ENCODE results near the gene MINDY4. TPM values are rescaled to one million over a fixed set of nuclear protein-coding genes. Genes with fewer than 3 reads are reported as not detected.

The MINDY4 gene
- total and polyA plus RNA-seq, 2 of the 8 experiments (the other 6 are each of a cell fraction or from before 2014, with no cell fraction given), result 1.3 to 3.6 TPM

DNA sequence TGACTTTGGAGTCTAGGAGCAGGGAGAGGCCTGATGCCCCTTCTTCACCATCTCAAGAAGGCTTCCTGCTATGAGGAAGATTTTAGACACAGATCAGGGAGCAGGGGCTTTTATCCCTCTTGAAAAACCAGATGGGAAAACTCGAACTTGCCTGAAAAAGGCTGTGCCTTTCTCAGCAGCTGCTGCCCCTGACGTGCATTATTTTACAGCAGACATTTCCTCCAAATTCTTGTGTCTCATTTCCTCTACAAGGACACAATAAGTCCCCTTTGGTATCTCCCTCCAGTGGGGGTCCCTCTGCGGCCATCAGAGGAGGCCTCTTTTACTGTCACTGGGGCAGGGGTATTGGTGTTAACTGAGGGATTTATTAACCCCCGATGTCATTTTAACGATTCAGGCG lies 102.4 kb downstream of the MINDY4 start (continued):
- TF ChIP-seq, protein P1, sequence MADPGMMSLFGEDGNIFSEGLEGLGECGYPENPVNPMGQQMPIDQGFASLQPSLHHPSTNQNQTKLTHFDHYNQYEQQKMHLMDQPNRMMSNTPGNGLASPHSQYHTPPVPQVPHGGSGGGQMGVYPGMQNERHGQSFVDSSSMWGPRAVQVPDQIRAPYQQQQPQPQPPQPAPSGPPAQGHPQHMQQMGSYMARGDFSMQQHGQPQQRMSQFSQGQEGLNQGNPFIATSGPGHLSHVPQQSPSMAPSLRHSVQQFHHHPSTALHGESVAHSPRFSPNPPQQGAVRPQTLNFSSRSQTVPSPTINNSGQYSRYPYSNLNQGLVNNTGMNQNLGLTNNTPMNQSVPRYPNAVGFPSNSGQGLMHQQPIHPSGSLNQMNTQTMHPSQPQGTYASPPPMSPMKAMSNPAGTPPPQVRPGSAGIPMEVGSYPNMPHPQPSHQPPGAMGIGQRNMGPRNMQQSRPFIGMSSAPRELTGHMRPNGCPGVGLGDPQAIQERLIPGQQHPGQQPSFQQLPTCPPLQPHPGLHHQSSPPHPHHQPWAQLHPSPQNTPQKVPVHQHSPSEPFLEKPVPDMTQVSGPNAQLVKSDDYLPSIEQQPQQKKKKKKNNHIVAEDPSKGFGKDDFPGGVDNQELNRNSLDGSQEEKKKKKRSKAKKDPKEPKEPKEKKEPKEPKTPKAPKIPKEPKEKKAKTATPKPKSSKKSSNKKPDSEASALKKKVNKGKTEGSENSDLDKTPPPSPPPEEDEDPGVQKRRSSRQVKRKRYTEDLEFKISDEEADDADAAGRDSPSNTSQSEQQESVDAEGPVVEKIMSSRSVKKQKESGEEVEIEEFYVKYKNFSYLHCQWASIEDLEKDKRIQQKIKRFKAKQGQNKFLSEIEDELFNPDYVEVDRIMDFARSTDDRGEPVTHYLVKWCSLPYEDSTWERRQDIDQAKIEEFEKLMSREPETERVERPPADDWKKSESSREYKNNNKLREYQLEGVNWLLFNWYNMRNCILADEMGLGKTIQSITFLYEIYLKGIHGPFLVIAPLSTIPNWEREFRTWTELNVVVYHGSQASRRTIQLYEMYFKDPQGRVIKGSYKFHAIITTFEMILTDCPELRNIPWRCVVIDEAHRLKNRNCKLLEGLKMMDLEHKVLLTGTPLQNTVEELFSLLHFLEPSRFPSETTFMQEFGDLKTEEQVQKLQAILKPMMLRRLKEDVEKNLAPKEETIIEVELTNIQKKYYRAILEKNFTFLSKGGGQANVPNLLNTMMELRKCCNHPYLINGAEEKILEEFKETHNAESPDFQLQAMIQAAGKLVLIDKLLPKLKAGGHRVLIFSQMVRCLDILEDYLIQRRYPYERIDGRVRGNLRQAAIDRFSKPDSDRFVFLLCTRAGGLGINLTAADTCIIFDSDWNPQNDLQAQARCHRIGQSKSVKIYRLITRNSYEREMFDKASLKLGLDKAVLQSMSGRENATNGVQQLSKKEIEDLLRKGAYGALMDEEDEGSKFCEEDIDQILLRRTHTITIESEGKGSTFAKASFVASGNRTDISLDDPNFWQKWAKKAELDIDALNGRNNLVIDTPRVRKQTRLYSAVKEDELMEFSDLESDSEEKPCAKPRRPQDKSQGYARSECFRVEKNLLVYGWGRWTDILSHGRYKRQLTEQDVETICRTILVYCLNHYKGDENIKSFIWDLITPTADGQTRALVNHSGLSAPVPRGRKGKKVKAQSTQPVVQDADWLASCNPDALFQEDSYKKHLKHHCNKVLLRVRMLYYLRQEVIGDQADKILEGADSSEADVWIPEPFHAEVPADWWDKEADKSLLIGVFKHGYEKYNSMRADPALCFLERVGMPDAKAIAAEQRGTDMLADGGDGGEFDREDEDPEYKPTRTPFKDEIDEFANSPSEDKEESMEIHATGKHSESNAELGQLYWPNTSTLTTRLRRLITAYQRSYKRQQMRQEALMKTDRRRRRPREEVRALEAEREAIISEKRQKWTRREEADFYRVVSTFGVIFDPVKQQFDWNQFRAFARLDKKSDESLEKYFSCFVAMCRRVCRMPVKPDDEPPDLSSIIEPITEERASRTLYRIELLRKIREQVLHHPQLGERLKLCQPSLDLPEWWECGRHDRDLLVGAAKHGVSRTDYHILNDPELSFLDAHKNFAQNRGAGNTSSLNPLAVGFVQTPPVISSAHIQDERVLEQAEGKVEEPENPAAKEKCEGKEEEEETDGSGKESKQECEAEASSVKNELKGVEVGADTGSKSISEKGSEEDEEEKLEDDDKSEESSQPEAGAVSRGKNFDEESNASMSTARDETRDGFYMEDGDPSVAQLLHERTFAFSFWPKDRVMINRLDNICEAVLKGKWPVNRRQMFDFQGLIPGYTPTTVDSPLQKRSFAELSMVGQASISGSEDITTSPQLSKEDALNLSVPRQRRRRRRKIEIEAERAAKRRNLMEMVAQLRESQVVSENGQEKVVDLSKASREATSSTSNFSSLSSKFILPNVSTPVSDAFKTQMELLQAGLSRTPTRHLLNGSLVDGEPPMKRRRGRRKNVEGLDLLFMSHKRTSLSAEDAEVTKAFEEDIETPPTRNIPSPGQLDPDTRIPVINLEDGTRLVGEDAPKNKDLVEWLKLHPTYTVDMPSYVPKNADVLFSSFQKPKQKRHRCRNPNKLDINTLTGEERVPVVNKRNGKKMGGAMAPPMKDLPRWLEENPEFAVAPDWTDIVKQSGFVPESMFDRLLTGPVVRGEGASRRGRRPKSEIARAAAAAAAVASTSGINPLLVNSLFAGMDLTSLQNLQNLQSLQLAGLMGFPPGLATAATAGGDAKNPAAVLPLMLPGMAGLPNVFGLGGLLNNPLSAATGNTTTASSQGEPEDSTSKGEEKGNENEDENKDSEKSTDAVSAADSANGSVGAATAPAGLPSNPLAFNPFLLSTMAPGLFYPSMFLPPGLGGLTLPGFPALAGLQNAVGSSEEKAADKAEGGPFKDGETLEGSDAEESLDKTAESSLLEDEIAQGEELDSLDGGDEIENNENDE (IDR thresholded peaks at IDR 0.05; ENCODE audit: insufficient replicate concordance, low read length), result no peak
- TF ChIP-seq ZNF274 (IDR thresholded peaks at IDR 0.05; ENCODE audit: borderline replicate concordance, extremely low read depth, low read length) (no peak), CHD2 (IDR thresholded peaks at IDR 0.05; ENCODE audit: low read length) (no peak), KDM5A (IDR thresholded peaks at IDR 0.05; ENCODE audit: low read length) (no peak), CEBPB (IDR thresholded peaks at IDR 0.05; ENCODE audit: low read depth, low read length) (no peak), RAD21 (IDR thresholded peaks at IDR 0.05 in 1 of 2, conservative IDR thresholded peaks at IDR 0.05 in 1 of 2; ENCODE audit: low read depth in 2 of 2, low read length in 2 of 2) (no peak), KDM4A (IDR thresholded peaks at IDR 0.05; ENCODE audit: low read depth, low read length, severe bottlenecking) (no peak), TEAD4 (IDR thresholded peaks at IDR 0.05; ENCODE audit: low read depth, low read length) (no peak), JUND (IDR thresholded peaks at IDR 0.05; ENCODE audit: low read length) (no peak)
- TF ChIP-seq, protein P2, sequence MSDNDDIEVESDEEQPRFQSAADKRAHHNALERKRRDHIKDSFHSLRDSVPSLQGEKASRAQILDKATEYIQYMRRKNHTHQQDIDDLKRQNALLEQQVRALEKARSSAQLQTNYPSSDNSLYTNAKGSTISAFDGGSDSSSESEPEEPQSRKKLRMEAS (IDR thresholded peaks at IDR 0.05), result no peak
- TF ChIP-seq, protein P3, sequence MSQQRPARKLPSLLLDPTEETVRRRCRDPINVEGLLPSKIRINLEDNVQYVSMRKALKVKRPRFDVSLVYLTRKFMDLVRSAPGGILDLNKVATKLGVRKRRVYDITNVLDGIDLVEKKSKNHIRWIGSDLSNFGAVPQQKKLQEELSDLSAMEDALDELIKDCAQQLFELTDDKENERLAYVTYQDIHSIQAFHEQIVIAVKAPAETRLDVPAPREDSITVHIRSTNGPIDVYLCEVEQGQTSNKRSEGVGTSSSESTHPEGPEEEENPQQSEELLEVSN (IDR thresholded peaks at IDR 0.05), result no peak

Data from H1 (cell line).